ENCODE results near the gene CTNND1.

DNA sequence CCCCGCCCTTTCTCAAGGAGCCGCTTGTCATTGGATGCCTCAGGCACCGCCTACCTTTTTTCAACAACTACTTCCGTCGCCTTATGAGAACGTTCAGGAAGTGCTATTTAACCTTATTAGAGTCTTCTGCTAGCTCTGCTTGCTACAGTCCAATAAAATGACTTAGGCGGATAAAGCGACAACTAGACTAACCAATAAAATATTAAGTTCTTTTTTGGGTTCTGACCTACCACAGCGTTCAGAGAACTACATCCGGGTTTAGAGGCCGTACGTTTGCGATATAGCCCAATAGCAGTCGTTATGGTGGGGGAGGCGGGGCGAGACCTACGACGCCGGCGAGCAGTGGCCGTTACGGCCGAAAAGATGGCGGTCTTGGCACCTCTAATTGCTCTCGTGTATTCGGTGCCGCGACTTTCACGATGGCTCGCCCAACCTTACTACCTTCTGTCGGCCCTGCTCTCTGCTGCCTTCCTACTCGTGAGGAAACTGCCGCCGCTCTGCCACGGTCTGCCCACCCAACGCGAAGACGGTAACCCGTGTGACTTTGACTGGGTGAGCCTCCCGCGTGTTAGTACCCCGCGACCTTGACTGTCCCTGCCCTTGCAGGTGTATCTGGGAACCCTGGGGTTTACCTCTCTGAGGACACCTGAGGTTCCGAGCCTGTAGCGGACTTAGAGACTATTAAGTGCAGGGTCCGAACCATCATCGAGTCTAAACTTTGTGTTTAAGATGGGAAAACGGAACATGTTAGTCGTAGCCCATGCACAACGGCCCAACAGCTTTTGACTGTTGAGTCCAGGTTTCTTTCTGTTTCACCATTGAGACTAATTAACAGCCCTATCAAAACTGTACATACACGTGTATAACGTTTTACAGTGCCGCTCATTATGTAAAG lies 49.1 kb upstream of the CTNND1 start, which contains the start of gene TMX2:
- TF ChIP-seq POLR2A (IDR thresholded peaks at IDR 0.05) (no peak), POLR2AphosphoS5 (IDR thresholded peaks at IDR 0.05; ENCODE audit: insufficient read depth in 1 of 2, low read depth in 1 of 2) (peak; percentile 69 to 96)
